Forelimb muscle (tissue), 1 donor: Measurements from ENCODE around the gene USP47. TPM values are rescaled to one million over a fixed set of nuclear protein-coding genes. Genes with fewer than 3 reads are reported as not detected.
"Not testable (repeated sequence)": the region's sequence is repeated elsewhere in the genome, so short reads cannot be mapped to it uniquely, and the experiment has no call there.

Experiments used
- DNase-seq: peaks from one replicate; pipeline ENCODE4 v3.0.0-alpha.2; 2013; ENCODE audit warnings: low read depth
- polyA plus RNA-seq: library from polyadenylated mRNA; unstranded; fragments of 120-200 nt; gene quantifications from one replicate; pipeline ENCODE4 v1.2.1, GENCODE V29; 2013; ENCODE audit not compliant: insufficient read length

The USP47 gene
- polyA plus RNA-seq, 1 donor = 69.4 TPM

DNA sequence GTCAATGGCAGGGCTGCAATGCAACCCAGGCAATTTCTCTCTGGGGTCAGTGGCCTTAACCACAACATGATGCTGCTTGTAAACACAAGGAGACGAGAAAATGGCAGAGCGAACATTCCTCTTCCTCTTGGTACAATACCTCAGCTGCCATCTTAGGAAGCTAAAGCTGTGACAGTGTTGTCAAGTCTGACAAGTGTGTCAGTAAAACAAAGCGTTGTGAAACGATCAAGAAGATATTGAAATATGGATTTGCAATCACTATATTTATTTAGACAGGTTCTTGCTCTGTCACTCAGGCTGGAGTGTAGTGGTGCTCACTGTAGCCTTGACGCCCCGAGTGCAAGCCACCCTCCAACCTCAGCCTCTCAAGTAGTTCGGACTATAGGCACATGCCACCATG, 14.5 kb upstream of the USP47 start:
- DNase-seq = no peak

DNA sequence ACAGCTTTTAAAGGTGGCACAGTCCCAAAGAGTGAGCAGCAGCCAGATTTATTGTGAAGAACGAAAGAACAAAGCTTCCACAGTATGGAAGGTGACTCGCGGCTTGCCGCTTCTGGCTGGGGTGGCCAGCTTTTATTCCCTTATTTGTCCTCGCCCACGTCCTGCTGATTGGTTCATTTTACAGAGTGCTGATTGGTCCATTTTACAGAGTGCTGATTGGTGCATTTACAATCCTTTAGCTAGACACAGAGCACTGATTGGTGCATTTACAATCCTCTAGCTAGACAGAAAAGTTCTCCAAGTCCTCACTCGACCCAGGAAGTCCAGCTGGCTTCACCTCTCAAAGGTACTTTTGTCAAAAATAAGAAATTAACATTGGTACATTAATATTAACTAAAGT, 10.4 kb upstream of the USP47 start:
- not testable (repeated sequence) for DNase-seq

DNA sequence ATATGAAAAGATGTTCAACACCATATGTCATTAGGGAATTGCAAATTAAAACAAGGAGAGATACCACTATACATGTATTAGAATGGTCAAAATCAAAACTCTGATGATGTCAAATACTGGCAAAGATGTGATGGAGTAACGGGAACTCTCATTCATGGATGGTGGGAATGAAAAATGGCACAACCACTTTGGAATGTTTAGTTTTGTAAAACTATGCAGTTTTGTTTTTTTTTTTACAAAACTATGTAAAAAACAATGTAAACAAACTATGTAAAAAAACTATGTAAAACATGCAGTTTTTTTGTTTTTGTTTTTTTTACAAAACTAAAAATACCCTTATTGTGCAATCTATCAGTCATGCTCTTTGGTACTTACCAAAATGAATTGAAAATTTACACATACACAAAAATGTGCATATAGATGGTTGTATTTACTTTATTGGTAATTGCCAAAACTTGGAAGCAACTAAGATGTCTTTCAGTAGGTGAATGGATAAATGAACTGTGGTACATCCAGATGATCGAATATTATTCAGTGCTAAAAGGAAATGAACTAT, 5.0 kb upstream of the USP47 start:
- no peak for DNase-seq

DNA sequence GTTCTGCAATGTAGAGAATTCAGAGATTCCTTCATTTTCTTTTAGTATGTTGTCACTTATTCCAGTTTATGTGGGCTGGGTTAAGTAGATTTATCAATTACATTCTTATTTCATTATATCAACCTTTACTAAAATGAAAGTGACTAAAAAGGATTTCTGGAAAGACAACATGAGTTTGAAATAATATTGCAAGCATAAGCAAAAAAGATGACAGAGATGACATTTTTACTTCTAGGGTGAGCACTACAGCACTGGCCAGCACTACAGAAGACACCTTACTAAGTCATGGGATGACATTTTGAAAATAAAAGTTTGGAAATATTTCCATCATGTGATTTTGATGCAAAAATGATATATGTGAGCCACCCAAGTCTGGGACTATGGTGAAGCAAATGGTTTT, 2.1 kb upstream of the USP47 start:
- no peak for DNase-seq

- DNase-seq = no peak
Observed at GRCh38 chr11:11841116-11841722, 553 bp upstream of the USP47 start.

DNA sequence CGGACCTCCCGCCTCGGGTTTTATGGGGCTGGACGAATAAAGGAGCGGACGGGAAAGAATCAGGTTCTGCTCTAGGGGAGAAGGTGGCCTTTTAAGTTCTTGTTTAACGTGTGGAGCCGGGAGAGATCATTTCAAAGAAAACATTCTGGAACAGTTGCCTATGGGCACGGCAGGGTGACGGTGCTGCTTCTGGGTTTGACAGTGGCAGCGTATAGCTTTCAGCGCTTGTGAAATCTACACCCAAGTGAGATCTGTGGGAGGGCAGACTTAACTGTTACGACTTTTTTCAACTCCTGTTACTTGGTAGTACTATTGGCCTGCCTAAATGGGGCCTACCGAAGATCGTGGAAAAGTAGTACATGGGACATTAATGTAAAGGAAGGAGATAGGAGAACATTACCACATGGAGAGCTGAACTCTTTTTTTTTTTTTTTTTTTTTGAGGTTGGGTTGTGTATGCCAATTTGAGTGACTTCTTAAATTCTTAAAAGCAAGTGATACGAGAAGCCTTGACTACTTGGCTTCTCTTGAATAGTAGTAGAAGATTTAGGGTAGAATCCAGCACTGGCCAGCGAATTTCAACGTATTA, 743 bp downstream of the USP47 start:
- DNase-seq = no peak

- no peak for DNase-seq
Observed at GRCh38 chr11:11843211-11843621, 1.4 kb downstream of the USP47 start.

GRCh38 chr11:11843642-11844041, 1.9 kb downstream of the USP47 start:
- no peak for DNase-seq

GRCh38 chr11:11844272-11844671, 2.5 kb downstream of the USP47 start:
- DNase-seq = no peak

GRCh38 chr11:11845071-11845470, 3.3 kb downstream of the USP47 start:
- no peak for DNase-seq

GRCh38 chr11:11845551-11845950, 3.8 kb downstream of the USP47 start:
- no peak for DNase-seq

DNA sequence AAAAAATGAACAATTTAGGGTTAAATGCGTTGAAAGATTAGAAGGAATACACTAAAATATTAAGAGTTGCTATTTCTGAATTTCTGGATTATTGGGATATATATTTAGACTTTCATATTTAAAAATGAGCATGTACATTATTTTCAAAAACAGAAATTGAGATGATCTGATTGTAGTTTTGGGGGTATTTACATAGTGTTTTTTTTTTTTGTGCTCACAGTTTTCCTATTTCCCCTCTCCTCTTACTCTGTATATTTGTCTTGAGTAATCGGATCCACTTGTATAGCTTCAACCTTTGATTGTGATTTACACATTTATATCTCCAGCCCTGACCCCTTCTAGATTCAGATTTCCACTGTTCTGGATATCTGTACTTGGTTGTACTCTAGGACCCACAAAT, 5.3 kb downstream of the USP47 start:
- DNase-seq = no peak

DNA sequence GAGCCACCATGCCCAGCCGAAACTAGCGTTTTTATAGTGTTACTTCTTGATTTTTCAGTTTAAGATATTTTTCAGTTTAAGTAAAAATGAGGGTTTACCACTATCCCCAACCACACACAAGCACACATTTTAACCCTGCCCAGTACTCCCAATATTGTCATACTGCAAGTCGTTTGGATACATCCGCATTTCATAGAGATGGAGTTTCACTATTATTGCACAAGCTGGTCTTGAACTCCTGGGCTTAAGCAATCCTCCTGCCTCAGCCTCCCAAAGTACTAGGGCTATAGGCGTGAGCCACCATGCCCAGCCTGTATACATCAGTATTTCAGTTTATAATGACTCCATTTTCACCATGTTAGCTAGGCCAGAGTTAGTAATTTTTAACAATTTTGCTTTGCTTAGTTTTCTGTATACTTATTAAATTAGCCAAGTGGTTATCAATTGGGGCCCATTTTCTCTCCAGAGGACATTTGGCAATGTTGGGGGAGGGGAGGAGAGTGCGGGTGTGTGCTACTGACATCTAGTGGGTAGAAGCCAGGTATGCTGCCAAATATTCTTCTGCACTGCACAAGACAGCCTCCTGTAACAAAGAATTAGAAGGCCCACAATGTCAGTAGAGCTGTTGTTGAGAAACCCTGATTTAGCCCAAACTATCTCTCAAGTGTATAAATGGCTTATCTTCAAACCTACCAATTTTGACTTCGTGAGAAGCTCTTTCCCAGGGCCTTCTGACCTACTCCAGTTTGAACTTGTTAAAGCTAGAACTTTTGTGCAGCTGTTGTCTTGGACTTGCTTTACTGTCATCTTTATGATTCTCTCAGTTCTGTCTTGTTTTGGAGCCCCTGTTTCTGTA, 7.3 kb downstream of the USP47 start:
- DNase-seq = no peak

- no peak for DNase-seq
Observed at GRCh38 chr11:11850668-11851067, 8.9 kb downstream of the USP47 start.

DNA sequence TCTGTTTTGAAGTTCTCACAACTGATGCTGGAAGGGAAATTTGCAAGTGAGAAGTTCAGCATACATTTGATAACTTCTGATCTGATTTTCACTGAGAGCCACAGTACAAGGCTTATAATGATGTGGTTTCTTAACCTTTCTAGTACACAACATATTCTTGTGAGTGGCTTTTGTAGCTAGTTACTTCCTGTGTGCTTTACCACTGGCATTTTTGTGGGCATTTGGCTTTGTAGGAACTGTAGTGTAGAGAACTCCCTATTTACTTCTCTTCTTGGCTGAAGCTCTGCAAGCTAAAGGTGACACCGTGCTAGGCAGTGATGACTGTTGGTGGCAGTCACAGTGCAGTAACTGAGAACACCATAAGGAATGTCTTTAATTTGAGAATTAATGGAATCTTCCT, 14.9 kb downstream of the USP47 start:
- no peak for DNase-seq

DNA sequence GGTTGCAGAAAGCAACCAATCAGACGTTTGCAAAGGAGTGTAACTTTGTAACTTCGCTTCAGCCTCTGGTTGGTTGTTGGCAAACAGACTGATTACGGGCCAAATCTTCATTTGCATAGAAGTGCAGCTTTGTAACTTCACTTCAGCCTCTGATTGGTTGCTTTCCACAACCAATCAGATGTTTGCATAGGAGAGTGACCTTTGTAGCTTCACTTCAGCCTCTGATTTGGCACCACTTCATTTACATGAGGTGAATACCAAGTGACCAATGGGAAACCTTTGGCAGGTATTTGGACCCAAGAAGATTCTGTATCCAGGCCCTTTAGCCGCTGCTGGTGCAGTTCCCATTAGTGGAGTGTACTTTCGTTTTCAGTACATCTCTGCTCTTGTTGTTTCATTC, 16.0 kb downstream of the USP47 start:
- DNase-seq = no peak

DNA sequence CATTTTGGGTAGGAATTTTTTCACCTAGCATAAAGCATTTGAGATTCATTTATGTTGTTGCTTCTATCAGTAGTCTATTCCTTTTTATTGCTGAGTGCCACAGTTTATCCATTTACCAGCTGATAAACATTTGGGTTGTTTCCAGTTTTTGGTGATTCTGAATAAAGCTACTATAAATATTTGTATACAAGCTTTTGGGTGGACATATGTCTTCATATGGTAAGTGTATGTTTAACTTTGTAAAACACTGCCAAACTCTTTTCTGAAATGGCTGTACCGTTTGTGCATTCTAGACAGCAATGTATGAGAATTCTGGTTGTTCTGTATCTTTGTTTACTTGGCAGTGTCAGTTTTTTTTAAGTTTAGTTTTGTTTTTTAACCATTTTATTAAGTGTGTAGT, 16.9 kb downstream of the USP47 start:
- DNase-seq = no peak

DNA sequence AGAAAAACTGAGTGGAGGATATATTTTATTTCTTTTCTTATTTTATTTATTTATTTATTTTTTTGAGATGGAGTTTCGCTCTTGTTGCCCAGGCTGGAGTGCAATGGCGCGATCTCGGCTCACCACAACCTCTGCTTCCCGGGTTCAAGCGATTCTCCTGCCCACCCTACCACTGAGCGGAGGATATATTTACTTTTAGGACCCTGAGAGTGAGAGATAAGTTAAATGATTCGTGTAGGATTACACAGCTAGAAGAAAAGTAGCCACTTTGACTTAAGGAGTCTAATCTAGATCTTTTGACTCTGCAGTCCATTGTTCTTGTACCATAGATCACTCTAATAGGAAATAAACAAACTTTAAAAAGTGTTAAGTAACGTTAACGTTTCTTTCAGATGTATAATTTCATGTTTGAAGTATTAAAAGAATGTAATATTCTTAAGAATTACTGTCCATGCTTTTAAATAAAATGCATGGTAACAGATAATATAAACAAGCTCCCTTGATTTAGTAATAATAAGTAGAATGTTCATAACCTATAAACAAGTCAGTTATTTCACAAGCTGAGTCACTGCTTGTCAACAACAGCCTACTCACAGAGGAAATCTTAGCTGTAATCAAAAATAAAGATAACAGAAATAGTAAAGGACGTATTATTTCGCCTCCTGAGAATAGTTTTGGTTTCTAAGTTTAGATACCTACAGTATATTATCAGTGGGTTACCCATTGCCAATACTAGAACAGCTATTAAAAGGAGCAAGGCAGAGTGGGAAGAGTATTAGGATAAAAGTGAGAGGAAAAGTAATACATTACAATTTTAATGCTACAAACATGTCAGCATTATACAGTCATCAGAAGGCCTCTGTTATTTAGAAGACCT, 18.6 kb downstream of the USP47 start:
- no peak for DNase-seq

GRCh38 chr11:11862999-11863398, 21.2 kb downstream of the USP47 start:
- no peak for DNase-seq

- DNase-seq = no peak
Observed at GRCh38 chr11:11864332-11864731, 22.6 kb downstream of the USP47 start.

DNA sequence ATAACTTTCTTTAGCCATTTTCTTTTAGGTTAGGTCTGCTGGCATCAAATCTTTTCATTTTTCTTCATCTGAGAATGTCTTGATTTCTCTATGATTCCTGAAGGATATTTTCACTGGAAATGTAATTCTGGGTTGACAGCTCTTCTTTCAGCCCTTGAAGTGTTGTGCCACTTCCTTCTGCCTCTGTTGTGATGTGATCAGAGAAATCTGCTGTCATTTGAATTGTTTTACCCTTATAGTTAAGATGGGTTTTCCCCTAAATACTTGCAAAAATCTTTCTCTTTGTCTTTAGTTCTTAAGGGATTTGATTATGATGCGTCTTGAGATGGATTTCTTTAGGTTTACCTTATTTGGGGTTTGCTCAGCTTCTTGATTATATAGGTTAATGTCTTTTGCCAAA, 23.0 kb downstream of the USP47 start:
- no peak for DNase-seq

DNA sequence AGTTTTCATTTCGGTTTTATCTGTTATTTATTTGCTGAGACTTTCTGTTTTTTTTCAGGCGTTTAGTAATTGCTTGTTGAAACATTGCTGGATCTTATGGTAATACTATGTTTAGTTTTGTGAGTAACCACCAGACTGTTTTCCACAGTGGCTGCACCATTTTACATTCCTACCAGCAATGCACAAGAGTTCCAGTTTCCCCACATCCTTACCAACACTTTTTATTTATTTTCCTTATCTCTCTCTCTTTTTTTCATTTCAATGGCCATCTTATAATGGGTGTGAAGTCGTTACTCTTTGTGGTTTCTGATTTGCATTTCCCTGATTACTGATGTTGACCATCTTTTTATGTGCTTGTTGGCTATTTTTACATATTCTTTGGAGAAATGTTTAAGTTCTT, 23.7 kb downstream of the USP47 start:
- no peak for DNase-seq
